ENCODE results near the gene TAS2R1. TPM values are rescaled to one million over a fixed set of nuclear protein-coding genes. Genes with fewer than 3 reads are reported as not detected.

TAS2R1 gene
- total RNA-seq, 1 experiment from 2014 or later, result 0.82 TPM

- Histone ChIP-seq H3K36me3 (ENCODE audit: control insufficient read depth, insufficient read depth, low read length) (no peaks in the 10 kb centered on the region), H3K4me1 (no peaks in the 10 kb centered on the region), H3K9me3 (no peaks in the 10 kb centered on the region), H3K4me3 (ENCODE audit: low read depth, low read length) (no peak overlapping the region), H3K27me3 (replicated peaks; ENCODE audit: control insufficient read depth, insufficient read depth, low read length) (no peaks in the 10 kb centered on the region)
- intact Hi-C loops (cut with micrococcal nuclease; ENCODE audit: unreplicated experiment), result no loop called here
- BruUV-seq (replicated peaks), result no TSS peak
- Mint-ChIP-seq H3K27me3 (ENCODE audit: insufficient read depth, unreplicated experiment) (peaks cover 3% of the 10 kb centered on the region), H3K4me3 (ENCODE audit: unreplicated experiment) (no peak overlapping the region), H3K36me3 (ENCODE audit: insufficient read depth, unreplicated experiment) (peaks cover 5% of the 10 kb centered on the region), H3K9me3 (ENCODE audit: unreplicated experiment) (no peaks in the 10 kb centered on the region), H3K4me1 (ENCODE audit: low read depth, unreplicated experiment) (no peaks in the 10 kb centered on the region), H3K27ac (ENCODE audit: unreplicated experiment) (no peak overlapping the region)
- POLR2A ChIA-PET, result no interaction called here
- no peak for TF ChIP-seq CTCF (IDR thresholded peaks at IDR 0.05; ENCODE audit: insufficient read depth in 1 of 2, low read depth in 1 of 2, low read length in 1 of 2, severe bottlenecking in 1 of 2, unreplicated experiment in 1 of 2)
- peak in 1 of 2 experiments; percentile 4 for DNase-seq
- CTCF ChIA-PET, result no interaction called here
Observed at GRCh38 chr5:9653811-9654210, 23.7 kb upstream of the TAS2R1 start.

- Histone ChIP-seq H3K36me3 (ENCODE audit: control insufficient read depth, insufficient read depth, low read length) (no peaks in the 10 kb centered on the region), H3K9me3 (no peaks in the 10 kb centered on the region), H3K4me1 (no peaks in the 10 kb centered on the region), H3K4me3 (ENCODE audit: low read depth, low read length) (no peak overlapping the region), H3K27me3 (replicated peaks; ENCODE audit: control insufficient read depth, insufficient read depth, low read length) (no peaks in the 10 kb centered on the region)
- no peak overlapping the region for H3K4me3 Mint-ChIP-seq (ENCODE audit: unreplicated experiment)
- no peaks in the 10 kb centered on the region for H3K9me3 Mint-ChIP-seq (ENCODE audit: unreplicated experiment)
- CTCF ChIA-PET, result no interaction called here
- H3K4me1 Mint-ChIP-seq (ENCODE audit: low read depth, unreplicated experiment), result no peaks in the 10 kb centered on the region
- intact Hi-C loops (cut with micrococcal nuclease; ENCODE audit: unreplicated experiment), result no loop called here
- no peak overlapping the region for H3K27ac Mint-ChIP-seq (ENCODE audit: unreplicated experiment)
- BruUV-seq (replicated peaks), result no TSS peak
- POLR2A ChIA-PET, result no interaction called here
- peaks cover 3% of the 10 kb centered on the region for H3K27me3 Mint-ChIP-seq (ENCODE audit: insufficient read depth, unreplicated experiment)
- peaks cover 5% of the 10 kb centered on the region for H3K36me3 Mint-ChIP-seq (ENCODE audit: insufficient read depth, unreplicated experiment)
- no peak for TF ChIP-seq CTCF (IDR thresholded peaks at IDR 0.05; ENCODE audit: insufficient read depth in 1 of 2, low read depth in 1 of 2, low read length in 1 of 2, severe bottlenecking in 1 of 2, unreplicated experiment in 1 of 2)
- no peak for DNase-seq
Observed at GRCh38 chr5:9653061-9653460, 22.9 kb upstream of the TAS2R1 start.

- H3K9me3 Mint-ChIP-seq (ENCODE audit: unreplicated experiment), result no peaks in the 10 kb centered on the region
- H3K4me3 ChIP-seq (ENCODE audit: low read depth, low read length), result no peak overlapping the region
- no peaks in the 10 kb centered on the region for H3K36me3 ChIP-seq (ENCODE audit: control insufficient read depth, insufficient read depth, low read length)
- ChIA-PET POLR2A (no interaction called here), CTCF (no interaction called here)
- intact Hi-C loops (cut with micrococcal nuclease; ENCODE audit: unreplicated experiment), result no loop called here
- no peak overlapping the region for H3K27ac Mint-ChIP-seq (ENCODE audit: unreplicated experiment)
- H3K4me1 ChIP-seq, result no peaks in the 10 kb centered on the region
- no peaks in the 10 kb centered on the region for H3K27me3 ChIP-seq (replicated peaks; ENCODE audit: control insufficient read depth, insufficient read depth, low read length)
- peaks cover 5% of the 10 kb centered on the region for H3K36me3 Mint-ChIP-seq (ENCODE audit: insufficient read depth, unreplicated experiment)
- BruUV-seq (replicated peaks), result no TSS peak
- no peaks in the 10 kb centered on the region for H3K4me1 Mint-ChIP-seq (ENCODE audit: low read depth, unreplicated experiment)
- no peak for DNase-seq
- peaks cover 3% of the 10 kb centered on the region for H3K27me3 Mint-ChIP-seq (ENCODE audit: insufficient read depth, unreplicated experiment)
- TF ChIP-seq CTCF (IDR thresholded peaks at IDR 0.05; ENCODE audit: insufficient read depth in 1 of 2, low read depth in 1 of 2, low read length in 1 of 2, severe bottlenecking in 1 of 2, unreplicated experiment in 1 of 2), result no peak
- H3K9me3 ChIP-seq, result no peaks in the 10 kb centered on the region
- H3K4me3 Mint-ChIP-seq (ENCODE audit: unreplicated experiment), result no peak overlapping the region
Observed at GRCh38 chr5:9652295-9652694, 22.1 kb upstream of the TAS2R1 start.
